SH-SY5Y (cell line): ENCODE results near the gene ARL2.

Source experiments
- GATA2 ChIP-seq: IDR thresholded peaks from 2 replicates; pipeline ENCODE4 v1.6.1; 2011; ENCODE audit warnings: mild to moderate bottlenecking, low read depth, low read length
- GATA3 ChIP-seq: IDR thresholded peaks from 2 replicates; pipeline ENCODE4 v1.6.1; 2011; ENCODE audit warnings: low read depth, mild to moderate bottlenecking, low read length, moderate library complexity

GRCh38 chr11:64967375-64967774, 46.6 kb upstream of the ARL2 start:
- no peak for TF ChIP-seq GATA3
- no peak for TF ChIP-seq GATA2
